ENCODE data around the gene LZTR1. TPM values are rescaled to one million over a fixed set of nuclear protein-coding genes. Genes with fewer than 3 reads are reported as not detected.

The LZTR1 gene
- total RNA-seq, 2 experiments from 2014 or later, result 39.3 to 43.4 TPM

GRCh38 chr22:20952544-20953341, 29.4 kb upstream of the LZTR1 start:
- ChIA-PET CTCF (interaction anchor here (1.1 to 1.7 kb wide), 4 partner anchors 9 to 210 kb away, joined by 3 to 5 read pairs (median 3); partner anchors contain the start of gene LZTR1), POLR2A (no interaction called here)
- Mint-ChIP-seq H3K4me1 (ENCODE audit: low read depth) (peaks cover 23% of the 10 kb centered on the region), H3K4me3 (no peak overlapping the region), H3K9me3 (no peaks in the 10 kb centered on the region), H3K36me3 (peaks cover 39% of the 10 kb centered on the region), H3K27me3 (peaks cover 10% of the 10 kb centered on the region), H3K27ac (no peak overlapping the region)
- DNase-seq, result no peak
- intact Hi-C loops (cut with micrococcal nuclease), result no loop called here

- intact Hi-C loops (cut with micrococcal nuclease), result no loop called here
- POLR2A ChIA-PET, result no interaction called here
- CTCF ChIA-PET, result interaction anchor here (1.1 to 1.7 kb wide), 4 partner anchors 8 to 211 kb away, joined by 3 to 5 read pairs (median 3); partner anchors contain the start of gene LZTR1
Measured at GRCh38 chr22:20953342-20953608, 28.8 kb upstream of the LZTR1 start.

GRCh38 chr22:20953668-20954500, 28.2 kb upstream of the LZTR1 start:
- Mint-ChIP-seq H3K4me1 (ENCODE audit: low read depth) (peaks cover 15% of the 10 kb centered on the region), H3K27me3 (peaks cover 16% of the 10 kb centered on the region), H3K4me3 (no peak overlapping the region), H3K9me3 (no peaks in the 10 kb centered on the region), H3K36me3 (peaks cover 34% of the 10 kb centered on the region), H3K27ac (no peak overlapping the region)
- intact Hi-C loops (cut with micrococcal nuclease), result no loop called here
- DNase-seq, result no peak
- POLR2A ChIA-PET, result interaction anchor here (0.5 kb wide), 1 partner anchor 14 kb away, joined by 3 read pairs; no protein-coding TSS in a partner anchor
- CTCF ChIA-PET, result interaction anchor here (1.3 to 1.7 kb wide), 3 partner anchors 8 to 211 kb away, joined by 3 to 5 read pairs (median 3); no protein-coding TSS in a partner anchor

More at GRCh38 chr22:20953342-20953608, 28.8 kb upstream of the LZTR1 start:
- Mint-ChIP-seq H3K27ac (no peak overlapping the region), H3K4me3 (no peak overlapping the region), H3K4me1 (ENCODE audit: low read depth) (peaks cover 17% of the 10 kb centered on the region), H3K36me3 (peaks cover 37% of the 10 kb centered on the region), H3K27me3 (peaks cover 16% of the 10 kb centered on the region), H3K9me3 (no peaks in the 10 kb centered on the region)
- DNase-seq, result no peak

- H3K4me3 Mint-ChIP-seq, result no peak overlapping the region
- H3K9me3 Mint-ChIP-seq, result no peaks in the 10 kb centered on the region
- H3K27me3 Mint-ChIP-seq, result peaks cover 16% of the 10 kb centered on the region
- peaks cover 9% of the 10 kb centered on the region for H3K4me1 Mint-ChIP-seq (ENCODE audit: low read depth)
- ChIA-PET POLR2A (no interaction called here), CTCF (interaction anchor here (0.7 kb wide), 1 partner anchor 664 kb away, joined by 3 read pairs; no protein-coding TSS in a partner anchor)
- intact Hi-C loops (cut with micrococcal nuclease), result no loop called here
- no peak for DNase-seq
- no peak overlapping the region for H3K27ac Mint-ChIP-seq
- peaks cover 24% of the 10 kb centered on the region for H3K36me3 Mint-ChIP-seq
Measured at GRCh38 chr22:20955548-20955947, 26.5 kb upstream of the LZTR1 start.

- intact Hi-C loops (cut with micrococcal nuclease), result no loop called here
Measured at GRCh38 chr22:20956258-20957101, 25.6 kb upstream of the LZTR1 start.

GRCh38 chr22:20957102-20957682, 24.9 kb upstream of the LZTR1 start:
- CTCF ChIA-PET, result no interaction called here
- no peak for DNase-seq
- POLR2A ChIA-PET, result no interaction called here
- intact Hi-C loops (cut with micrococcal nuclease), result no loop called here
- Mint-ChIP-seq H3K36me3 (peaks cover 15% of the 10 kb centered on the region), H3K27me3 (peaks cover 16% of the 10 kb centered on the region), H3K27ac (no peak overlapping the region), H3K4me1 (ENCODE audit: low read depth) (peaks cover 13% of the 10 kb centered on the region), H3K9me3 (no peaks in the 10 kb centered on the region), H3K4me3 (peak overlapping the region; percentile 35)

More at GRCh38 chr22:20956258-20957101, 25.6 kb upstream of the LZTR1 start:
- Mint-ChIP-seq H3K27me3 (peaks cover 16% of the 10 kb centered on the region), H3K36me3 (peaks cover 20% of the 10 kb centered on the region), H3K9me3 (no peaks in the 10 kb centered on the region), H3K27ac (no peak overlapping the region), H3K4me3 (no peak overlapping the region), H3K4me1 (ENCODE audit: low read depth) (peaks cover 9% of the 10 kb centered on the region)
- no peak for DNase-seq
- ChIA-PET POLR2A (no interaction called here), CTCF (no interaction called here)

- DNase-seq, result no peak
- ChIA-PET CTCF (interaction anchor here (1.1 to 1.9 kb wide), 3 partner anchors 14 to 43 kb away, joined by 3 to 7 read pairs (median 6); partner anchors contain the start of gene LZTR1), POLR2A (no interaction called here)
- peaks cover 11% of the 10 kb centered on the region for H3K36me3 Mint-ChIP-seq
- H3K4me1 Mint-ChIP-seq (ENCODE audit: low read depth), result peaks cover 13% of the 10 kb centered on the region
- peaks cover 16% of the 10 kb centered on the region for H3K27me3 Mint-ChIP-seq
- no peak overlapping the region for H3K27ac Mint-ChIP-seq
- H3K9me3 Mint-ChIP-seq, result no peaks in the 10 kb centered on the region
- H3K4me3 Mint-ChIP-seq, result peak overlapping the region; percentile 35
- intact Hi-C loops (cut with micrococcal nuclease), result no loop called here
Measured at GRCh38 chr22:20957683-20958431, 24.2 kb upstream of the LZTR1 start.

GRCh38 chr22:20959578-20960461, 22.3 kb upstream of the LZTR1 start:
- ChIA-PET CTCF (interaction anchor here (0.8 to 1.9 kb wide), 4 partner anchors 12 to 74 kb away, joined by 3 to 7 read pairs (median 4); partner anchors contain the start of gene LZTR1), POLR2A (interaction anchor here (0.6 kb wide), 1 partner anchor 16 kb away, joined by 3 read pairs; no protein-coding TSS in a partner anchor)
- DNase-seq, result no peak
- Mint-ChIP-seq H3K27ac (no peak overlapping the region), H3K36me3 (no peaks in the 10 kb centered on the region), H3K4me1 (ENCODE audit: low read depth) (peaks cover 19% of the 10 kb centered on the region), H3K4me3 (no peak overlapping the region), H3K9me3 (no peaks in the 10 kb centered on the region), H3K27me3 (peaks cover 24% of the 10 kb centered on the region)
- intact Hi-C loops (cut with micrococcal nuclease), result loop anchor here (5.0 to 10.0 kb wide), 2 partner anchors 87 to 145 kb away; partner anchors contain the start of gene LRRC74B

GRCh38 chr22:20960609-20961008, 21.5 kb upstream of the LZTR1 start:
- H3K4me3 Mint-ChIP-seq, result no peak overlapping the region
- H3K27me3 Mint-ChIP-seq, result peaks cover 24% of the 10 kb centered on the region
- DNase-seq, result no peak
- H3K4me1 Mint-ChIP-seq (ENCODE audit: low read depth), result peaks cover 19% of the 10 kb centered on the region
- no peaks in the 10 kb centered on the region for H3K9me3 Mint-ChIP-seq
- H3K27ac Mint-ChIP-seq, result no peak overlapping the region
- CTCF ChIA-PET, result interaction anchor here (0.8 to 2.9 kb wide), 6 partner anchors 10 to 43 kb away, joined by 3 to 13 read pairs (median 6); partner anchors contain the start of gene LZTR1
- intact Hi-C loops (cut with micrococcal nuclease), result loop anchor here (5.0 to 10.0 kb wide), 2 partner anchors 87 to 144 kb away; partner anchors contain the start of gene LRRC74B
- H3K36me3 Mint-ChIP-seq, result no peaks in the 10 kb centered on the region
- POLR2A ChIA-PET, result interaction anchor here (0.6 kb wide), 1 partner anchor 17 kb away, joined by 3 read pairs; no protein-coding TSS in a partner anchor

GRCh38 chr22:20962491-20962945, 19.6 kb upstream of the LZTR1 start:
- Mint-ChIP-seq H3K27ac (no peak overlapping the region), H3K27me3 (peaks cover 14% of the 10 kb centered on the region), H3K36me3 (no peaks in the 10 kb centered on the region), H3K4me1 (ENCODE audit: low read depth) (peaks cover 11% of the 10 kb centered on the region), H3K9me3 (no peaks in the 10 kb centered on the region), H3K4me3 (no peak overlapping the region)
- ChIA-PET CTCF (interaction anchor here (0.6 to 2.9 kb wide), 7 partner anchors 10 to 139 kb away, joined by 3 to 13 read pairs (median 5); partner anchors contain the start of genes LZTR1 and THAP7), POLR2A (no interaction called here)
- intact Hi-C loops (cut with micrococcal nuclease), result loop anchor here (5.0 to 10.0 kb wide), 2 partner anchors 85 to 142 kb away; partner anchors contain the start of gene LRRC74B
- no peak for DNase-seq
